Osteocyte (in vitro differentiated cells): ENCODE results near the gene CREB5. TPM values are rescaled to one million over a fixed set of nuclear protein-coding genes. Genes with fewer than 3 reads are reported as not detected.

ENCODE experiments used
- DNase-seq: peaks from one replicate; pipeline ENCODE4 v3.0.0; 2021; ENCODE audit warnings: mixed read lengths; ENCODE audit not compliant: unreplicated experiment; ENCODE audit errors: extremely low spot score
- H3K27ac Mint-ChIP-seq: one replicate; pipeline ENCODE4 v1.8.0; 2021; ENCODE audit warnings: mild to moderate bottlenecking, mixed read lengths; ENCODE audit not compliant: unreplicated experiment
- H3K27me3 Mint-ChIP-seq: one replicate; pipeline ENCODE4 v1.8.0; 2021; ENCODE audit warnings: mixed read lengths; ENCODE audit not compliant: unreplicated experiment
- H3K36me3 Mint-ChIP-seq: one replicate; pipeline ENCODE4 v1.8.0; 2021; ENCODE audit warnings: mixed read lengths; ENCODE audit not compliant: unreplicated experiment
- H3K4me1 Mint-ChIP-seq: one replicate; pipeline ENCODE4 v1.8.0; 2021; ENCODE audit warnings: mixed read lengths; ENCODE audit not compliant: unreplicated experiment
- H3K4me3 Mint-ChIP-seq: one replicate; pipeline ENCODE4 v1.8.0; 2021; ENCODE audit warnings: mild to moderate bottlenecking, moderate library complexity, mixed read lengths; ENCODE audit not compliant: unreplicated experiment
- H3K9me3 Mint-ChIP-seq: one replicate; pipeline ENCODE4 v1.8.0; 2021; ENCODE audit warnings: mixed read lengths; ENCODE audit not compliant: unreplicated experiment
- CTCF ChIP-seq: fragments of 200-600 bp; sonication (generic); IDR thresholded peaks from 2 replicates; pipeline ENCODE4 v1.5.0; 2021; ENCODE audit warnings: antibody characterized with exemption, mild to moderate bottlenecking, moderate library complexity
- total RNA-seq: library from RNA; stranded (reverse); gene quantifications from 2 replicates; pipeline ENCODE4 v1.2.1, GENCODE V29; 2021

Gene CREB5
- total RNA-seq, 1 donor from 2014 or later: 7.5 TPM

GRCh38 chr7:28661826-28662595 lies 249.7 kb downstream of the CREB5 start:
- Mint-ChIP-seq H3K4me1 (peaks cover 3% of the 10 kb centered on the region), H3K9me3 (peaks cover 13% of the 10 kb centered on the region), H3K4me3 (no peak overlapping the region), H3K36me3 (peaks cover 3% of the 10 kb centered on the region), H3K27ac (no peak overlapping the region), H3K27me3 (peaks cover 4% of the 10 kb centered on the region)
- no peak for DNase-seq
- TF ChIP-seq CTCF: no peak

- H3K27me3 Mint-ChIP-seq: peaks cover 4% of the 10 kb centered on the region
- DNase-seq: no peak
- H3K27ac Mint-ChIP-seq: no peak overlapping the region
- H3K36me3 Mint-ChIP-seq: no peaks in the 10 kb centered on the region
- H3K9me3 Mint-ChIP-seq: no peaks in the 10 kb centered on the region
- H3K4me3 Mint-ChIP-seq: no peak overlapping the region
- peaks cover 3% of the 10 kb centered on the region for H3K4me1 Mint-ChIP-seq
- TF ChIP-seq CTCF: no peak
Observed at GRCh38 chr7:28666154-28666553, 253.8 kb downstream of the CREB5 start.

- H3K4me1 Mint-ChIP-seq: peaks cover 8% of the 10 kb centered on the region
- no peak overlapping the region for H3K27ac Mint-ChIP-seq
- DNase-seq: no peak
- H3K27me3 Mint-ChIP-seq: peaks cover 4% of the 10 kb centered on the region
- no peak for TF ChIP-seq CTCF
- H3K9me3 Mint-ChIP-seq: no peaks in the 10 kb centered on the region
- H3K4me3 Mint-ChIP-seq: no peak overlapping the region
- no peaks in the 10 kb centered on the region for H3K36me3 Mint-ChIP-seq
Observed at GRCh38 chr7:28668085-28668484, 255.8 kb downstream of the CREB5 start.

DNA sequence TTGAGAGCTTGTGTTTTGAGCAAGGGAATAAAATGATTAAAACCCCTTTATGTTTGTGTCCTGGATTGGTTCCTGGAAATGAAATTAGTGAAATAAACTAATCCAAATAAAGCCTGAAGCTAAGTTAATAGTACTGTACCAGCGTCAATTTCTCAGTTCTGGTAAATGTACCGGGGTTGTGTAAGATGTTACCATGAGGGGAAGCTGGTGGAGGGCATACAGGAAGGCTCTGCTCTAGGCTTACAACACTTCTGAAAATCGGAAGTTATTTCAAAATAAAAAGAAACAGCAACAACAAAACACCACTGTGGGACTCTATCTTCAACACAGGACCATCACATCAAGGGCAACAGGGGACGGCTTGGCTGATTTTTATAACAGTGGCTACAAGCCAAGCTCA lies 257.0 kb downstream of the CREB5 start:
- H3K27ac Mint-ChIP-seq: no peak overlapping the region
- H3K4me3 Mint-ChIP-seq: no peak overlapping the region
- H3K4me1 Mint-ChIP-seq: peaks cover 8% of the 10 kb centered on the region
- H3K9me3 Mint-ChIP-seq: no peaks in the 10 kb centered on the region
- TF ChIP-seq CTCF: no peak
- DNase-seq: no peak
- no peaks in the 10 kb centered on the region for H3K36me3 Mint-ChIP-seq
- H3K27me3 Mint-ChIP-seq: peaks cover 3% of the 10 kb centered on the region

DNA sequence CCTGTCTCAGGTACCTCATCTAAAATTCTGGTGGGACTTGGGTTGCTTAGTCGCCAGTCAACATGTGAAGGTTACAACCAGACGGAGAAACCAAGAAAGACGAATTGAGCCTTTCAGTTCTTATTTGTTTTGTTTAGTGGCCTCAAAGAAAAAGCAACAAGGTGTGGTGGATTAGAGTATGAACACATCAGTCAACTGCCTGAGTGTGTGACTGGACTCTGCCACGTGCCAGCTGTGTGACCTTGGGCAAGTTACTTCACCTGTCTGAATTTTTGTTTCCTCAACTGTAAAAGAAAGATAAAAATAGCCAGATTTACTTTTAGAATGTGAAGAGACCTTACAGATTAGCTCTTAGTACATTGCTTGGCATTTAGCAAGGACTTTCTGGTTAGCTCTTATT lies 259.2 kb downstream of the CREB5 start:
- peaks cover 5% of the 10 kb centered on the region for H3K4me1 Mint-ChIP-seq
- no peak for TF ChIP-seq CTCF
- H3K9me3 Mint-ChIP-seq: no peaks in the 10 kb centered on the region
- H3K27ac Mint-ChIP-seq: no peak overlapping the region
- no peaks in the 10 kb centered on the region for H3K27me3 Mint-ChIP-seq
- H3K36me3 Mint-ChIP-seq: no peaks in the 10 kb centered on the region
- no peak for DNase-seq
- no peak overlapping the region for H3K4me3 Mint-ChIP-seq
